Measurements from ENCODE around the gene PLEKHA4. TPM values are rescaled to one million over a fixed set of nuclear protein-coding genes. Genes with fewer than 3 reads are reported as not detected.
"Not testable (repeated sequence)": the region's sequence is repeated elsewhere in the genome, so short reads cannot be mapped to it uniquely, and the experiment has no call there.

PLEKHA4 gene
- total RNA-seq, 1 experiment from 2014 or later: 4.2 TPM

DNA sequence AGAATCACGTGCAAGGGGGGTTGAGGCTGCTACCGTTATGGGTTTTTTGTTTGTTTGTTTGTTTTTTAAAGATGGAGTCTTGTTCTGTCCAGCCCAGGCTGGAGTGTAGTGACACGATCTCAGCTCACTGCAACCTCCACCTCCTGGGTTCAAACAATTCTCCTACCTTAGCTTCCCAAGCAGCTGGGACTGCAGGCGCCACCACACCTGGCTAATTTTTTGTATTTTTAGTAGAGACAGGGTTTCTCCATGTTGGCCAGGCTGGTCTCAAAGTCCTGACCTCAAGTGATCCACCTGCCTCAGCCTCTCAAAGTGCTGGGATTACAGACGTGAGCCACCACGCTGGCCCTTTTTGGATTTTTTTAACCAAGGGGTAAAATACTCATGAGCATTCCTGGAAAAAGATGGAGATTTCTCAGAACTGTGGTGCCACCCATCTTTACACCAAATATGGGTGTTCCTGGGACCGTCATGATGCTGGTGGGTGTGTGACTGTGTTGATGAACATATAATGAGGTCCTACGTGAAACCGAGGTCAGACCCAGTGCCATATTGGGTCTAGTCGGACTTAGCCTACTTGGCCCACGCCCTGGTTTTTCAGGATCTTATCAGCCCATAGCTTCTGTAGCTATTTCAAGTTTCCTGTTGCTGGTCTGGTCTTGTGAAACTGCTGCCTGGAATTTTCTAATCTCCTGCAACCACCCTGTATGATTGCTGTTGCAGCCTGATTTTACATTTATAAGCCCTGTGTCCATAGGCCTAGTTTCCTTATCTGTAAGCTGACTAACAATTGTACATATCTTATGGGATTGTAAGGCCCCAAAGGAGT lies 10.0 kb upstream of the PLEKHA4 start:
- ATAC-seq (no peak), DNase-seq (ENCODE audit: low read depth, low spot score) (no peak)
- Histone ChIP-seq H3K27ac (ENCODE audit: low read length) (no peak overlapping the region), H3K4me3 (ENCODE audit: low read depth in 2 of 2, low read length in 2 of 2) (no peak overlapping the region), H3K4me1 (ENCODE audit: control insufficient read depth, insufficient read depth, low read length) (peaks cover 10% of the 10 kb centered on the region), H3K27me3 (ENCODE audit: control insufficient read depth, insufficient read depth, low read length) (no peaks in the 10 kb centered on the region), H3K36me3 (ENCODE audit: control insufficient read depth, insufficient read depth, low read length) (peaks cover 3% of the 10 kb centered on the region; the same call in 1 of the 2 replicates), H3K9me3 (ENCODE audit: control insufficient read depth, insufficient read depth, low read depth, low read length) (no peaks in the 10 kb centered on the region)
- intact Hi-C loops (cut with micrococcal nuclease; ENCODE audit: unreplicated experiment) (no loop called here), in situ Hi-C loops (cut with HindIII; ENCODE audit: low pct_unique_long_range_greater_than_20kb, low sequenced_read_pairs) (no loop called here)
- TF ChIP-seq SIN3A (IDR thresholded peaks at IDR 0.05; ENCODE audit: borderline replicate concordance, insufficient read depth, low read depth, low read length): no peak
- no peak for TF ChIP-seq POLR2AphosphoS5 (IDR thresholded peaks at IDR 0.05; ENCODE audit: low read depth, low read length)
- TF ChIP-seq, protein P1, sequence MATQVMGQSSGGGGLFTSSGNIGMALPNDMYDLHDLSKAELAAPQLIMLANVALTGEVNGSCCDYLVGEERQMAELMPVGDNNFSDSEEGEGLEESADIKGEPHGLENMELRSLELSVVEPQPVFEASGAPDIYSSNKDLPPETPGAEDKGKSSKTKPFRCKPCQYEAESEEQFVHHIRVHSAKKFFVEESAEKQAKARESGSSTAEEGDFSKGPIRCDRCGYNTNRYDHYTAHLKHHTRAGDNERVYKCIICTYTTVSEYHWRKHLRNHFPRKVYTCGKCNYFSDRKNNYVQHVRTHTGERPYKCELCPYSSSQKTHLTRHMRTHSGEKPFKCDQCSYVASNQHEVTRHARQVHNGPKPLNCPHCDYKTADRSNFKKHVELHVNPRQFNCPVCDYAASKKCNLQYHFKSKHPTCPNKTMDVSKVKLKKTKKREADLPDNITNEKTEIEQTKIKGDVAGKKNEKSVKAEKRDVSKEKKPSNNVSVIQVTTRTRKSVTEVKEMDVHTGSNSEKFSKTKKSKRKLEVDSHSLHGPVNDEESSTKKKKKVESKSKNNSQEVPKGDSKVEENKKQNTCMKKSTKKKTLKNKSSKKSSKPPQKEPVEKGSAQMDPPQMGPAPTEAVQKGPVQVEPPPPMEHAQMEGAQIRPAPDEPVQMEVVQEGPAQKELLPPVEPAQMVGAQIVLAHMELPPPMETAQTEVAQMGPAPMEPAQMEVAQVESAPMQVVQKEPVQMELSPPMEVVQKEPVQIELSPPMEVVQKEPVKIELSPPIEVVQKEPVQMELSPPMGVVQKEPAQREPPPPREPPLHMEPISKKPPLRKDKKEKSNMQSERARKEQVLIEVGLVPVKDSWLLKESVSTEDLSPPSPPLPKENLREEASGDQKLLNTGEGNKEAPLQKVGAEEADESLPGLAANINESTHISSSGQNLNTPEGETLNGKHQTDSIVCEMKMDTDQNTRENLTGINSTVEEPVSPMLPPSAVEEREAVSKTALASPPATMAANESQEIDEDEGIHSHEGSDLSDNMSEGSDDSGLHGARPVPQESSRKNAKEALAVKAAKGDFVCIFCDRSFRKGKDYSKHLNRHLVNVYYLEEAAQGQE (IDR thresholded peaks at IDR 0.05; ENCODE audit: insufficient read depth in 1 of 2, low read depth in 2 of 2, low read length in 1 of 2): no peak
- no peak for TF ChIP-seq TCF7L2 (IDR thresholded peaks at IDR 0.05; ENCODE audit: low read depth, low read length)
- no TSS peak for BruUV-seq (replicated peaks)
- ChIA-PET POLR2A (interaction anchor here (0.5 kb wide), 1 partner anchor 355 kb away, joined by 10 read pairs; no protein-coding TSS in a partner anchor), CTCF (no interaction called here)

DNA sequence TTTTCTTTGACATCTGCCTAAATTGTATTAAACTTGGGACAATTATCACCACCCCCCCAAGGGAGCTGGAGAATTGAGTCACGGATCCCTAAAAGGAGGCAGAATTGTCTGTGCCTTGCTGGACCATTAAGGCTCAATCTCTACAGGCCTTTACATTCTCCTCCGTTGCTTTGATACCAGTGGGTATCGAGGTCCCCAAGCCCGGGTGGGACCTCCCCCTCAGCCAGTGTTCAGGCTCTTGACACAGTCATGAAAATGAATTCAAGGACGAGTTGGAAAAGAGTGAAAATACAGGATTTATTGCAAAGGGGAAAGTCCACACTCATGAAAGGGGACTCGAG lies 9.4 kb upstream of the PLEKHA4 start:
- Histone ChIP-seq H3K9me3 (ENCODE audit: control insufficient read depth, insufficient read depth, low read depth, low read length) (no peaks in the 10 kb centered on the region), H3K4me3 (ENCODE audit: low read depth in 2 of 2, low read length in 2 of 2) (no peak overlapping the region), H3K4me1 (ENCODE audit: control insufficient read depth, insufficient read depth, low read length) (peaks cover 10% of the 10 kb centered on the region), H3K36me3 (ENCODE audit: control insufficient read depth, insufficient read depth, low read length) (peaks cover 6% of the 10 kb centered on the region; the same call in 1 of the 2 replicates), H3K27me3 (ENCODE audit: control insufficient read depth, insufficient read depth, low read length) (no peaks in the 10 kb centered on the region), H3K27ac (ENCODE audit: low read length) (no peak overlapping the region)
- no peak for TF ChIP-seq TCF7L2 (IDR thresholded peaks at IDR 0.05; ENCODE audit: low read depth, low read length)
- TF ChIP-seq SIN3A (IDR thresholded peaks at IDR 0.05; ENCODE audit: borderline replicate concordance, insufficient read depth, low read depth, low read length): no peak
- TF ChIP-seq, protein P1 (IDR thresholded peaks at IDR 0.05; ENCODE audit: insufficient read depth in 1 of 2, low read depth in 2 of 2, low read length in 1 of 2): no peak
- TF ChIP-seq POLR2AphosphoS5 (IDR thresholded peaks at IDR 0.05; ENCODE audit: low read depth, low read length): no peak
- TF ChIP-seq, protein P2, sequence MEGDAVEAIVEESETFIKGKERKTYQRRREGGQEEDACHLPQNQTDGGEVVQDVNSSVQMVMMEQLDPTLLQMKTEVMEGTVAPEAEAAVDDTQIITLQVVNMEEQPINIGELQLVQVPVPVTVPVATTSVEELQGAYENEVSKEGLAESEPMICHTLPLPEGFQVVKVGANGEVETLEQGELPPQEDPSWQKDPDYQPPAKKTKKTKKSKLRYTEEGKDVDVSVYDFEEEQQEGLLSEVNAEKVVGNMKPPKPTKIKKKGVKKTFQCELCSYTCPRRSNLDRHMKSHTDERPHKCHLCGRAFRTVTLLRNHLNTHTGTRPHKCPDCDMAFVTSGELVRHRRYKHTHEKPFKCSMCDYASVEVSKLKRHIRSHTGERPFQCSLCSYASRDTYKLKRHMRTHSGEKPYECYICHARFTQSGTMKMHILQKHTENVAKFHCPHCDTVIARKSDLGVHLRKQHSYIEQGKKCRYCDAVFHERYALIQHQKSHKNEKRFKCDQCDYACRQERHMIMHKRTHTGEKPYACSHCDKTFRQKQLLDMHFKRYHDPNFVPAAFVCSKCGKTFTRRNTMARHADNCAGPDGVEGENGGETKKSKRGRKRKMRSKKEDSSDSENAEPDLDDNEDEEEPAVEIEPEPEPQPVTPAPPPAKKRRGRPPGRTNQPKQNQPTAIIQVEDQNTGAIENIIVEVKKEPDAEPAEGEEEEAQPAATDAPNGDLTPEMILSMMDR (IDR thresholded peaks at IDR 0.05): no peak
- no TSS peak for BruUV-seq (replicated peaks)
- no peak for DNase-seq (ENCODE audit: low read depth, low spot score)
- ChIA-PET CTCF (no interaction called here), POLR2A (interaction anchor here (0.5 kb wide), 1 partner anchor 356 kb away, joined by 10 read pairs; no protein-coding TSS in a partner anchor)
- intact Hi-C loops (cut with micrococcal nuclease; ENCODE audit: unreplicated experiment): no loop called here
- in situ Hi-C loops (cut with HindIII; ENCODE audit: low pct_unique_long_range_greater_than_20kb, low sequenced_read_pairs): no loop called here
- no peak for ATAC-seq

DNA sequence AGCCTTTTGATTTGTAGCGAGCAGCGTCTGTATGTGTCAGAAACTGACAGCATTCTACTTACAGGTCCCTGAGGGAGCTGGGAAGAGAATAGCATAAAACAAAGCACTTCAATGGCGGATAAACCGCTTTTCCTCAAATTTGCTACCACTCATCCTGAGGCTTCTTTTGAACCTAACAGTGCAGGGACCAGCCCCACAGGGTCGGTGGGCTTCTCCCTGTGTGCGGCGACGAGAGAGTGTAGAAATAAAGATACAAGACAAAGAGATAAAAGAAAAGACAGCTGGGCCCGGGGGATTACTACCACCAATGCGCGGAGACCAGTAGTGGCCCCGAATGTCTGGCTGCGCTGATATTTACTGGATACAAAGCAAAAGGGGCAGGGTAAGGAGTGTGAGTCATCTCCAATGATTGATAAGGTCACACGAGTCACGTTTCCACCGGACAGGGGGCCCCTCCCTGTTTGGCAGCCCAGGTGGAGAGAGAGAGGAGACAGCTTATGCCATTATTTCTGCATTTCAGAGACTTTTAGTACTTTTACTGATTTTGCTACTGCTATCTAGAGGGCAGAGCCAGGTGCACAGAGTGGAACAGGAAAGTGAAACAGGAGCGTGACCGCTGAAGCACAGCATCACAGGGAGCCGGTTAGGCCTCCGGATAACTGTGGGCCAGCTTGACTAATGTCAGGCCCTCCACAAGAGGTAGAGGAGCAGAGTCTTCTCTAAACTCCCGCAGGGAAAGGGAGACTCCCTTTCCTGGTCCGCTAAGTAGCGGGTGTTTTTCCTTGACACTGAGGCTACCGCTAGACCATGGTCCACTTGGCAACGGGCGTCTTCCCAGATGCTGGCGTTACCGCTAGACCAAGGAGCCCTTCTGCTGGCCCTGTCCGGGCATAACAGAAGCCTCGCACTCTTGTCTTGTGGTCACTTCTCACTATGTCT lies 7.9 kb upstream of the PLEKHA4 start:
- POLR2A ChIA-PET: interaction anchor here (0.6 kb wide), 1 partner anchor 251 kb away, joined by 5 read pairs; no protein-coding TSS in a partner anchor
- peak overlapping the region; percentile 84 to 99 for H3K4me3 ChIP-seq (ENCODE audit: low read depth in 2 of 2, low read length in 2 of 2)
- H3K36me3 ChIP-seq (ENCODE audit: control insufficient read depth, insufficient read depth, low read length): peaks cover 10% of the 10 kb centered on the region; the same call in 1 of the 2 replicates
- DNase-seq (ENCODE audit: low read depth, low spot score); ATAC-seq; H3K27me3 ChIP-seq (ENCODE audit: control insufficient read depth, insufficient read depth, low read length); H3K9me3 ChIP-seq (ENCODE audit: control insufficient read depth, insufficient read depth, low read depth, low read length); in situ Hi-C loops (cut with HindIII; ENCODE audit: low pct_unique_long_range_greater_than_20kb, low sequenced_read_pairs); H3K4me1 ChIP-seq (ENCODE audit: control insufficient read depth, insufficient read depth, low read length); BruUV-seq (replicated peaks); intact Hi-C loops (cut with micrococcal nuclease; ENCODE audit: unreplicated experiment); CTCF ChIA-PET: not testable (repeated sequence)
- H3K27ac ChIP-seq (ENCODE audit: low read length): peak overlapping the region; percentile 18
